Epithelial cell of esophagus (primary cell): ENCODE results near the gene BRMS1.
"Not testable (repeated sequence)": the region's sequence is repeated elsewhere in the genome, so short reads cannot be mapped to it uniquely, and the experiment has no call there.

ENCODE experiments used
- DNase-seq: peaks from one replicate; pipeline ENCODE4 v3.0.0; 2010; ENCODE audit warnings: low read depth
- H3K4me3 ChIP-seq: 2 replicates; pipeline ENCODE4 v1.5.1; 2011; ENCODE audit warnings: mild to moderate bottlenecking, low read length, control low read depth
- CTCF ChIP-seq: IDR thresholded peaks from 2 replicates; pipeline ENCODE4 v1.5.1; 2011; ENCODE audit warnings: low read depth, mild to moderate bottlenecking, low read length, control low read depth, inconsistent platforms; ENCODE audit not compliant: insufficient read depth; ENCODE audit errors: missing control alignments

The BRMS1 gene

DNA sequence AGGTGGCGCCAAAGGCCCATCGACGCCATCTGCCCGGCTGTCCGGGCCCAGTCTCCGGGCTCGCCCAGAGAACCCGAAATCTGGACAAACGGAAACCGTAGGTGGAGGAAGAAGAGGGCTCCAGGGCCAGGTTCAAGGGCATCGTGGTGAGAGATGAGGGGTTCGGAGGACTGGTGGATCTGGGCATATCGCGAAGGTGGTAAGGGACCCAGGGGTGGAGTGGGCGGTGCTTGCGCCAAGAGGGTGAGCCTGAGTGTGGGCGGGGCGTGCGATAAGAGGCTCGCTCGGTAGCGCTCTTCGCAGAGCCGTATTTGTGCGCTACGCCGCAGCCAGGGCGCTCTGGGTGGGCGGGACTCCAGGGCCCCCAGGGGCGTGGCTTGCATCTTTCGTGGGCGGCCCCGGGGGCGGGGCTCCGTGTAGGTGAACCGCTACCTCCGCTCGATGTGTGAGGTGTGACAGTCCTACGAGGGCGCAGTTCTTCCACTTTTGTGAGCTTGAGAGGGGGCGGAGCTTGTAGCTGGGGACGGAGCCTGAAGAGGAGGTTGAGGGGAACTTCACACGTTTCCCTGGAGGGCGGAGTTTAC is 32.8 kb downstream of the BRMS1 start:
- peak overlapping the region; percentile 58 for H3K4me3 ChIP-seq
- peak; percentile 94 for DNase-seq
- peak; percentile 92 for TF ChIP-seq CTCF

GRCh38 chr11:66311470-66311964 is 33.4 kb downstream of the BRMS1 start:
- TF ChIP-seq CTCF: no peak
- peak overlapping the region; percentile 58 for H3K4me3 ChIP-seq
- no peak for DNase-seq

- H3K4me3 ChIP-seq: not testable (repeated sequence)
These were observed 34.0 kb downstream of the BRMS1 start for GRCh38 chr11:66310803-66311440.

GRCh38 chr11:66310324-66310723 is 34.6 kb downstream of the BRMS1 start:
- no peak overlapping the region for H3K4me3 ChIP-seq
- no peak for DNase-seq
- no peak for TF ChIP-seq CTCF

More at GRCh38 chr11:66310803-66311440, 34.0 kb downstream of the BRMS1 start:
- DNase-seq: not testable (repeated sequence)

- H3K4me3 ChIP-seq: no peak overlapping the region
- TF ChIP-seq CTCF: no peak
- no peak for DNase-seq
These were observed 35.4 kb downstream of the BRMS1 start for GRCh38 chr11:66309475-66309874.

- no peak for TF ChIP-seq CTCF
- DNase-seq: no peak
- H3K4me3 ChIP-seq: no peak overlapping the region
These were observed 42.2 kb downstream of the BRMS1 start for GRCh38 chr11:66302656-66303055.

DNA sequence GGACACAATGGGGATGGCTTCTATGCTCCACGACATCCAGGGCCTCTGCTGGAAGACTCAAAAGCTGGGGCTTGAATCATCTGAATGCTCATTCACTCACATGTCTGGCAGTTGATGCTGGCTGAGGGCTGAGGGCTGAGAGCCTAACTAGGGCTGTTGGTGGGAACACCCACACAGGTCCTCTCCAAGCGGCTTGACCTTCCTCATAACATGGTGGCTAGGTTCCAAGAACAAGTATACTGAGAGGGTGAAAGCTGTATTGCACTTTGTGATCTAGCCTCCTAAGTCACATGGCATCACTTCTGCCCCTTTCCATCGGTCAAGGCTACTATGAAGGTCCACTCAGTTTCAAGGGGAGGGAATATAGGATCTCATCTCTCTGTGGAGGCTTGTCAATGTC is 45.7 kb downstream of the BRMS1 start:
- no peak for TF ChIP-seq CTCF
- no peak for DNase-seq
- H3K4me3 ChIP-seq: no peak overlapping the region
